ENCODE measurements around the gene ELOVL1. TPM values are rescaled to one million over a fixed set of nuclear protein-coding genes. Genes with fewer than 3 reads are reported as not detected.

The ELOVL1 gene
- polyA plus RNA-seq, 1 donor (not counting 4 experiments of a cell fraction or from before 2014, with no cell fraction given) = 283 TPM

GRCh38 chr1:43405876-43406234 is 38.0 kb upstream of the ELOVL1 start:
- Histone ChIP-seq H3K9me1 (ENCODE audit: control insufficient read depth, extremely low read depth, insufficient read depth, low read length) (no peaks in the 10 kb centered on the region), H3K4me3 (ENCODE audit: control insufficient read depth in 2 of 3, extremely low read depth in 1 of 3, insufficient read depth in 2 of 3, low read depth in 1 of 3, low read length in 3 of 3) (no peak overlapping the region), H3K27me3 (ENCODE audit: control insufficient read depth, extremely low read depth, insufficient read depth, low read length) (no peaks in the 10 kb centered on the region), H3K4me2 (ENCODE audit: control insufficient read depth, extremely low read depth, insufficient read depth, low read depth, low read length) (no peak overlapping the region), H3K27ac (ENCODE audit: control insufficient read depth, insufficient read depth, low read length) (no peak overlapping the region), H4K20me1 (ENCODE audit: control insufficient read depth, extremely low read depth, insufficient read depth, low read length) (no peaks in the 10 kb centered on the region), H2AFZ (ENCODE audit: control insufficient read depth, low read length) (no peak overlapping the region), H3K9ac (ENCODE audit: control insufficient read depth, extremely low read depth, insufficient read depth, low read length) (no peak overlapping the region), H3K79me2 (ENCODE audit: control insufficient read depth, insufficient read depth, low read length) (no peaks in the 10 kb centered on the region), H3K36me3 (ENCODE audit: control insufficient read depth in 2 of 2, extremely low read depth in 1 of 2, insufficient read depth in 2 of 2, low read length in 2 of 2) (peaks cover 21 to 23% of the 10 kb centered on the region in 2 experiments), H3K4me1 (ENCODE audit: control insufficient read depth, extremely low read depth, insufficient read depth, low read length) (no peaks in the 10 kb centered on the region), H3K9me3 (ENCODE audit: control insufficient read depth, low read depth, low read length) (no peaks in the 10 kb centered on the region)
- TF ChIP-seq EZH2 (IDR thresholded peaks at IDR 0.05; ENCODE audit: low read length) = no peak
- TF ChIP-seq CTCF (optimal IDR thresholded peaks at IDR 0.05 in 1 of 3, IDR thresholded peaks at IDR 0.05 in 1 of 3, conservative IDR thresholded peaks at IDR 0.05 in 1 of 3; ENCODE audit: extremely low read depth in 1 of 3, insufficient read depth in 2 of 3, low read length in 3 of 3) = no peak
- dilution Hi-C loops (cut with MboI; ENCODE audit: extremely low pct_ligation_motif_present, low sequenced_read_pairs) = no loop called here
- FAIRE-seq = no peak
- DNase-seq (ENCODE audit: low read depth, low spot score) = no peak

GRCh38 chr1:43405219-43405875 is 37.5 kb upstream of the ELOVL1 start:
- no peaks in the 10 kb centered on the region for H3K79me2 ChIP-seq (ENCODE audit: control insufficient read depth, insufficient read depth, low read length)
- DNase-seq (ENCODE audit: low read depth, low spot score) (no peak), FAIRE-seq (no peak)
- dilution Hi-C loops (cut with MboI; ENCODE audit: extremely low pct_ligation_motif_present, low sequenced_read_pairs) = no loop called here
- no peak overlapping the region for H3K9ac ChIP-seq (ENCODE audit: control insufficient read depth, extremely low read depth, insufficient read depth, low read length)
- TF ChIP-seq EZH2 (IDR thresholded peaks at IDR 0.05; ENCODE audit: low read length) (no peak), CTCF (optimal IDR thresholded peaks at IDR 0.05 in 1 of 3, IDR thresholded peaks at IDR 0.05 in 1 of 3, conservative IDR thresholded peaks at IDR 0.05 in 1 of 3; ENCODE audit: extremely low read depth in 1 of 3, insufficient read depth in 2 of 3, low read length in 3 of 3) (no peak)
- H3K27me3 ChIP-seq (ENCODE audit: control insufficient read depth, extremely low read depth, insufficient read depth, low read length) = no peaks in the 10 kb centered on the region
- H3K4me3 ChIP-seq (ENCODE audit: control insufficient read depth in 2 of 3, extremely low read depth in 1 of 3, insufficient read depth in 2 of 3, low read depth in 1 of 3, low read length in 3 of 3) = no peak overlapping the region
- H3K4me2 ChIP-seq (ENCODE audit: control insufficient read depth, extremely low read depth, insufficient read depth, low read depth, low read length) = no peak overlapping the region
- H2AFZ ChIP-seq (ENCODE audit: control insufficient read depth, low read length) = no peak overlapping the region
- no peak overlapping the region for H3K27ac ChIP-seq (ENCODE audit: control insufficient read depth, insufficient read depth, low read length)
- H4K20me1 ChIP-seq (ENCODE audit: control insufficient read depth, extremely low read depth, insufficient read depth, low read length) = no peaks in the 10 kb centered on the region
- H3K4me1 ChIP-seq (ENCODE audit: control insufficient read depth, extremely low read depth, insufficient read depth, low read length) = no peaks in the 10 kb centered on the region
- peaks cover 21 to 23% of the 10 kb centered on the region in 2 experiments for H3K36me3 ChIP-seq (ENCODE audit: control insufficient read depth in 2 of 2, extremely low read depth in 1 of 2, insufficient read depth in 2 of 2, low read length in 2 of 2)
- H3K9me3 ChIP-seq (ENCODE audit: control insufficient read depth, low read depth, low read length) = no peaks in the 10 kb centered on the region
- no peaks in the 10 kb centered on the region for H3K9me1 ChIP-seq (ENCODE audit: control insufficient read depth, extremely low read depth, insufficient read depth, low read length)

All from keratinocyte (primary cell).